Panc1 (cell line): ENCODE measurements around the gene CNNM2.

Experiments used
- CTCF ChIP-seq: fragments of 450-650 bp; IDR thresholded peaks from 2 replicates; pipeline ENCODE4 v1.5.1; 2017; ENCODE audit warnings: mild to moderate bottlenecking
- POLR2AphosphoS5 ChIP-seq: IDR thresholded peaks from 2 replicates; pipeline ENCODE4 v1.6.1; 2012; ENCODE audit warnings: mild to moderate bottlenecking, low read depth, low read length, moderate library complexity
- REST ChIP-seq, 2 experiments: IDR thresholded peaks; 2 replicates each; pipeline ENCODE4 v1.6.1; 2011 to 2012; ENCODE audit warnings: low read depth in 2 of 2, control low read depth in 1 of 2, low read length in 1 of 2, mild to moderate bottlenecking in 1 of 2, moderate library complexity in 1 of 2; ENCODE audit not compliant: insufficient read depth in 1 of 2
- SIN3A ChIP-seq: IDR thresholded peaks from 2 replicates; pipeline ENCODE4 v1.6.1; 2012; ENCODE audit warnings: low read depth, mild to moderate bottlenecking, low read length, moderate library complexity, borderline replicate concordance; ENCODE audit not compliant: insufficient read depth

- TF ChIP-seq SIN3A, result no peak
- no peak for TF ChIP-seq CTCF
- TF ChIP-seq REST (IDR thresholded peaks at IDR 0.05; ENCODE audit: insufficient read depth in 1 of 2, low read depth in 2 of 2, low read length in 1 of 2), result no peak
- no peak for TF ChIP-seq POLR2AphosphoS5
Measured at GRCh38 chr10:102984086-102984485, 66.0 kb downstream of the CNNM2 start.
